Ascending aorta (tissue), 2 donors: ENCODE results near the gene TPSG1. TPM values are rescaled to one million over a fixed set of nuclear protein-coding genes. Genes with fewer than 3 reads are reported as not detected.
"Not testable (repeated sequence)": the region's sequence is repeated elsewhere in the genome, so short reads cannot be mapped to it uniquely, and the experiment has no call there.

Experiments used
- DNase-seq, 2 donors: peaks; one replicate each; pipeline ENCODE4 v3.0.0-alpha.2; 2019; ENCODE audit warnings: low spot score in 2 of 2
- H3K27ac ChIP-seq, 2 donors: fragments of 200-600 bp; sonication (generic); one replicate each; pipeline ENCODE4 v1.5.1; 2016 to 2017; ENCODE audit warnings: mild to moderate bottlenecking in 1 of 2
- H3K27me3 ChIP-seq: fragments of 200-600 bp; sonication (generic); one replicate; pipeline ENCODE4 v1.5.1; 2017
- H3K36me3 ChIP-seq, 2 donors: fragments of 200-600 bp; sonication (generic); one replicate each; pipeline ENCODE4 v1.5.1; 2016
- H3K4me1 ChIP-seq, 2 donors: fragments of 200-600 bp; sonication (generic); one replicate each; pipeline ENCODE4 v1.5.1; 2016 to 2017; ENCODE audit warnings: mild to moderate bottlenecking in 1 of 2
- H3K4me3 ChIP-seq, 2 donors: fragments of 200-600 bp; sonication (generic); one replicate each; pipeline ENCODE4 v1.5.1; 2016 to 2017; ENCODE audit warnings: mild to moderate bottlenecking in 1 of 2
- H3K9me3 ChIP-seq, 2 donors: fragments of 200-600 bp; sonication (generic); one replicate each; pipeline ENCODE4 v1.5.1; 2016
- intact Hi-C: fragments of 100-400 bp; cut with DNase I; formaldehyde crosslinking; loops from one replicate; pipeline ENCODE4 v1.15.1; 2023
- total RNA-seq: library from RNA; depleted of rRNA; stranded (reverse); fragments of >200 nt; gene quantifications from one replicate; pipeline ENCODE4 v1.1.0, GENCODE V29; 2016
- TF ChIP-seq, protein P1 (sequence below), 3 experiments: fragments of 200-600 bp in 2 of 3; fragments of 450-650 bp in 1 of 3; sonication (generic) in 2 of 3; IDR thresholded peaks; one replicate each; pipeline ENCODE4 v1.5.1; 2016 to 2019; ENCODE audit warnings: antibody characterized with exemption in 3 of 3, mild to moderate bottlenecking in 1 of 3, moderate library complexity in 1 of 3

TPSG1 gene
- total RNA-seq, 1 donor from 2014 or later: not detected

DNA sequence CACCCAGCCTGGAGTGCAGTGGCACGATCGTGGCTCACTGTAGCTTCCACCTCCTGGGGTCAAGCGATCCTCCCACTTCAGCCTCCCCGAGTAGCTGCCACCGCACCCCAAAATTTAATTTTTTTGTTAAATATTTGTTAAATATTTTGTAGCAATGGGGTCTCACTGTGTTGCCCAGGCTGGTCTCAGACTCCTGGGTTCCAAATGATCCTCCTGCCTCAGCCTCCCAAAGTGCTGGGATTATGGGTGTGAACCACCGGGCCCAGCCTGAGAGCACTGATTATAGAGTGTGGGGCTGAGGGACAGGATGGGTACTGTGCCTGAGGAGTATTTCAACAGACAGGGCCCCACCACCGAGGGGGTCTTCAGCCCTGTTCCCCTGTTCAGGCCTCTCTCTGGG is 35.6 kb downstream of the TPSG1 start:
- Histone ChIP-seq H3K9me3 (no peaks in the 10 kb centered on the region), H3K4me1 (no peaks in the 10 kb centered on the region), H3K4me3 (no peak overlapping the region), H3K27me3 (no peaks in the 10 kb centered on the region), H3K36me3 (no peaks in the 10 kb centered on the region), H3K27ac (no peak overlapping the region)
- TF ChIP-seq, protein P1, sequence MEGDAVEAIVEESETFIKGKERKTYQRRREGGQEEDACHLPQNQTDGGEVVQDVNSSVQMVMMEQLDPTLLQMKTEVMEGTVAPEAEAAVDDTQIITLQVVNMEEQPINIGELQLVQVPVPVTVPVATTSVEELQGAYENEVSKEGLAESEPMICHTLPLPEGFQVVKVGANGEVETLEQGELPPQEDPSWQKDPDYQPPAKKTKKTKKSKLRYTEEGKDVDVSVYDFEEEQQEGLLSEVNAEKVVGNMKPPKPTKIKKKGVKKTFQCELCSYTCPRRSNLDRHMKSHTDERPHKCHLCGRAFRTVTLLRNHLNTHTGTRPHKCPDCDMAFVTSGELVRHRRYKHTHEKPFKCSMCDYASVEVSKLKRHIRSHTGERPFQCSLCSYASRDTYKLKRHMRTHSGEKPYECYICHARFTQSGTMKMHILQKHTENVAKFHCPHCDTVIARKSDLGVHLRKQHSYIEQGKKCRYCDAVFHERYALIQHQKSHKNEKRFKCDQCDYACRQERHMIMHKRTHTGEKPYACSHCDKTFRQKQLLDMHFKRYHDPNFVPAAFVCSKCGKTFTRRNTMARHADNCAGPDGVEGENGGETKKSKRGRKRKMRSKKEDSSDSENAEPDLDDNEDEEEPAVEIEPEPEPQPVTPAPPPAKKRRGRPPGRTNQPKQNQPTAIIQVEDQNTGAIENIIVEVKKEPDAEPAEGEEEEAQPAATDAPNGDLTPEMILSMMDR (IDR thresholded peaks at IDR 0.05): no peak
- no peak for DNase-seq
- intact Hi-C loops: no loop called here

DNA sequence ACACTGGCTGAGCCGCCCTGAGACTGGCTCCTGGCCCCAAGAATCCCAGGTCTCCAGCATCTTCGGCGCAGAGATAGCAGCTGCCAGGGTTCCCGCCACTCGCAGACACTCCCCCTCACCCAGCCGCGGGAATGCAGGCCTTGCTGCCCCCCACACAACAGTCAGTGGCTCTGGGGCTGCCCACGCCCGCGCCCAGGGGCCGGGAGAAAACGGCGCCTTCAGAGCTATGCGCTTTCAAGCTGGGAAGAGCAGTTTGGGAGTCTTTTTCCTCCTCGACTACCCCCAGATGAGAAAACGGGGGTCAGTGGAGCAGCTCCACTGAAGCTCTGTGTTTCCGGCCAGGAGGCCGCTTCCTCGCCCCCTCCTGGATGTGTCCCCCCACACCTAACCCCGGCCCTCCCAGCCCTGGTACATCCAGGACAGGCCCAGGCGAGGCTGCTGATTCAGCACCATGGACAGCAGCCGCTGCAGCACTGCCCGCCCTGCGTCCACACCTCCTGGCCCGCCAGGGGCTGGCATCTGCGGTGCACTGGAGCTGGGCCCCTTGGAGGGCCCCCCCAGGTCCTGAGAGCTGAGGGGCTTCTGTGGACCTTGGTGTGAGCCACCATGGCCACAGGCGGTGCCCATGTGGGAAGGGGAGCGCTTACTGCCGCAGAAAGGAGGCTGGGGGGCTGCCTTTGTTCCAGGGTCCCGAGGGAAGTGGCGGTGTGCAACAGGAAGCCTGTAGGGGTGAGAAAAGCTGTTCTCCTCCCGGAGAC is 36.5 kb downstream of the TPSG1 start:
- Histone ChIP-seq H3K27ac (no peak overlapping the region), H3K4me3 (no peak overlapping the region), H3K36me3 (no peaks in the 10 kb centered on the region), H3K27me3 (no peaks in the 10 kb centered on the region), H3K9me3 (no peaks in the 10 kb centered on the region), H3K4me1 (peaks cover 0 to 1% of the 10 kb centered on the region in 2 donors)
- DNase-seq: no peak
- intact Hi-C loops: no loop called here
- TF ChIP-seq, protein P1 (IDR thresholded peaks at IDR 0.05): no peak

DNA sequence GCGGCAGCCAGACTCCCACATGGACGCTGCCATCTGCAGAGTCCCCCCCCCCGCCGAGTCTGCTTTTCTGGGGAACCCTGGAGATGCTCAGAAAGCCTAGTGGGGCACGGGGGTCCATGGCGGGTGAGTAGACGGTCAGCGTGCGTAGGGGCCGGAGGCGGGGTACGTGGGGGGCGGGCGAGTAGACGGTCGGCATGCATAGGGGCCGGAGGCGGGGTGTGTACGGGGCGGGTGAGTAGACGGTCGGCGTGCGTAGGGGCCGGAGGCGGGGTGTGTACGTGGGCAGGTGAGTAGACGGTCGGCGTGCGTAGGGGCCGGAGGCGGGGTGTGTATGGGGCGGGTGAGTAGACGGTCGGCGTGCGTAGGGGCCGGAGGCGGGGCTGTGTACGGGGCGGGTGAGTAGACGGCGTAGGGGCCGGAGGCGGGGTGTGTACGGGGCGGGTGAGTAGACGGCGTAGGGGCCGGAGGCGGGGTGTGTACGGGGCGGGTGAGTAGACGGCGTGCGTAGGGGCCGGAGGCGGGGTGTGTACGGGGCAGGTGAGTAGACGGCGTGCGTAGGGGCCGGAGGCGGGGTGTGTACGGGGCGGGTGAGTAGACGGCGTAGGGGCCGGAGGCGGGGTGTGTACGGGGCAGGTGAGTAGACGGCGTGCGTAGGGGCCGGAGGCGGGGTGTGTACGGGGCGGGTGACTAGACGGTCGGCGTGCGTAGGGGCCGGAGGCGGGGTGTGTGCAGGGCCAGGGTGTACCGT is 39.4 kb downstream of the TPSG1 start:
- intact Hi-C loops, H3K36me3 ChIP-seq, H3K9me3 ChIP-seq, H3K27me3 ChIP-seq, H3K4me3 ChIP-seq, DNase-seq, H3K27ac ChIP-seq: not testable (repeated sequence)
- H3K4me1 ChIP-seq: peaks cover 14 to 29% of the 10 kb centered on the region in 2 donors

DNA sequence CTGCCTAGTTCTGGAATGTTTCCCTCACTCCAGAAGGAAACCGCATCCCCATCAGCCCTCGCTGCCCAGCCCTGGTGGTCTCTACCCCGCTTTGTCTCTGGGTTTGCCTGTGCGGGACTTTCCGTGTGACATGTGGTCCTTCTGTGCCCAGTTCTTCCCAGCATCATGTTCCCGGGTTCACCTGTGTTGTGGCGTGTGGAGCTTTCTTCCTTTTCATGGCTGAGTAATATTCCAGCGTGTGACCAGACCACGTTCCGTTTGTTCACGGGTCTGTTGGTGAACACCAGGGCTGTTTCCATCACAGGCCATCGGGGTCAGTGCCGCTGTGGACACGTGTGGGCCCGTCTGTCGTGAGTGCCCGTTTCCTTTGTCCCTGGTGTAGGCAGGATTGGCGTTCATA is 40.1 kb downstream of the TPSG1 start:
- Histone ChIP-seq H3K27ac (no peak overlapping the region), H3K9me3 (no peaks in the 10 kb centered on the region), H3K4me1 (peaks cover 19 to 32% of the 10 kb centered on the region in 2 donors), H3K36me3 (no peaks in the 10 kb centered on the region), H3K27me3 (no peaks in the 10 kb centered on the region), H3K4me3 (no peak overlapping the region)
- intact Hi-C loops: loop anchor here (5.0 kb wide), 1 partner anchor 213 kb away; the partner anchor contains the start of gene LMF1
- TF ChIP-seq, protein P1 (IDR thresholded peaks at IDR 0.05): no peak
- DNase-seq: no peak

DNA sequence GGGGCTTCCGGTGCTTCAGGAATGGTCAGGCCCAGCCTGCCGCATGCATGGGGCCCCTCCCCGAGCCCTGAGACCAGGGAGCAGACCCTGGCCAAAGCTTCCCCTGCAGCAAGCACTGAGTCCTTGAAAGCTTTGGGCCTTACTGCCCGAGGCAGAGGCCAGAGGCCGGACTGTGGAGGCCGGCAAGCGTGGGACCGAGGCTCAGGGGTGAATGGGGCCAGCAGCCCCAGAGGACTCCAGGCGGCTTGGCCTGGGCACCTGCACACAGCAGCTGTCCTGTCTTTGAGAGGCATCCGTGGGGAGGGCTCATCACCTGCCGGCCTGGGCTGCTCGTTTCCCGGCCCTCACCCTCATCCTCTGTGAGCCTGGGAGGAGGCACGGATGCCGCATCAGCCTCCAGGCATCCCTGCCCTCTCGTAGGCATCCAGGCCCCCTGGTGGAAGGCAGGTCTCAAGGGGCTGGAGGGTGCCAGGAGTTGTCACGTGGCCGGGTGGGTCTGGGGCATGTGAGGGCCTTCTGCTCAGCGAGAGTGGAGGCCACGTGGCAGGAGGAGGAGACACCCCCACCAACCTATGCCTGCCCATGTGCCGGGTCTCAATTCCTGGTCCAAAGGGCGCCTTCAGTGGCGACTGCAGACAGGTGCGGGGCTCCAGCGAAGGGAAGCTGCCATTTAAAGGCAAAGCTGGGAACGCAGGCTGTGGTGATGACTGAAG is 40.8 kb downstream of the TPSG1 start:
- TF ChIP-seq, protein P1 (IDR thresholded peaks at IDR 0.05): no peak
- Histone ChIP-seq H3K4me3 (no peak overlapping the region), H3K4me1 (peaks cover 19 to 32% of the 10 kb centered on the region in 2 donors), H3K36me3 (no peaks in the 10 kb centered on the region), H3K27me3 (no peaks in the 10 kb centered on the region), H3K9me3 (no peaks in the 10 kb centered on the region), H3K27ac (no peak overlapping the region)
- no peak for DNase-seq
- intact Hi-C loops: loop anchor here (5.0 kb wide), 1 partner anchor 212 kb away; the partner anchor contains the start of gene LMF1
